Esophagus squamous epithelium (tissue), 5 donors: ENCODE results near the gene SALL1. TPM values are rescaled to one million over a fixed set of nuclear protein-coding genes. Genes with fewer than 3 reads are reported as not detected.
A peak's percentile ranks its signal among the peaks of the same experiment; 100 is the strongest.

Experiments used
- DNase-seq: peaks from one replicate; lab custom pipeline; 2025; lab: John Stamatoyannopoulos, UW
- H3K27ac ChIP-seq, 4 donors: fragments of 200-600 bp; sonication (generic); one replicate each; pipeline ENCODE4 v1.5.1; 2016 to 2019; ENCODE audit warnings: mild to moderate bottlenecking in 1 of 4
- H3K27me3 ChIP-seq, 4 donors: fragments of 200-600 bp; sonication (generic); 1 replicate in 3 of 4; 2 replicates in 1 of 4; pipeline versions ENCODE4 v1.5.1 to v1.6.0; 2017 to 2021; ENCODE audit warnings: antibody characterized with exemption in 1 of 4
- H3K36me3 ChIP-seq, 3 donors: fragments of 200-600 bp; sonication (generic); one replicate each; pipeline ENCODE4 v1.5.1; 2016 to 2019
- H3K4me1 ChIP-seq, 3 donors: fragments of 200-600 bp; sonication (generic); one replicate each; pipeline ENCODE4 v1.5.1; 2017 to 2019
- H3K4me3 ChIP-seq, 4 donors: fragments of 200-600 bp; sonication (generic); 1 replicate in 3 of 4; 2 replicates in 1 of 4; pipeline ENCODE4 v1.5.1; 2016 to 2019; ENCODE audit warnings: mild to moderate bottlenecking in 2 of 4, moderate library complexity in 1 of 4
- H3K9me3 ChIP-seq, 3 donors: fragments of 200-600 bp; sonication (generic); one replicate each; pipeline ENCODE4 v1.5.1; 2016 to 2019
- CTCF ChIP-seq, 6 experiments: fragments of 450-650 bp in 4 of 6; fragments of 200-600 bp in 2 of 6; sonication (generic) in 2 of 6; IDR thresholded peaks; one replicate each; pipeline ENCODE4 v1.5.1; 2016 to 2019; ENCODE audit warnings: antibody characterized with exemption in 6 of 6, mild to moderate bottlenecking in 4 of 6, moderate library complexity in 4 of 6
- POLR2A ChIP-seq, 4 donors: fragments of 450-650 bp; IDR thresholded peaks; one replicate each; pipeline ENCODE4 v1.6.1; 2017; ENCODE audit warnings: antibody characterized with exemption in 4 of 4, mild to moderate bottlenecking in 4 of 4, moderate library complexity in 3 of 4
- WGBS, 2 donors: methylation state at CpG; one replicate each; pipeline ENCODE4 v1.1.5; 2018; 5-methylcytosine and 5-hydroxymethylcytosine counted together
- intact Hi-C: fragments of 100-400 bp; cut with DNase I; formaldehyde crosslinking; loops from one replicate; pipeline ENCODE4 v1.15.0; 2022
- total RNA-seq, 4 donors: library from RNA; depleted of rRNA; stranded (reverse); fragments of >200 nt; gene quantifications; one replicate each; pipeline ENCODE4 v1.1.0, GENCODE V29; 2016
- donor health status: DM: yes; HTN: yes; CAD: no.

Gene SALL1
- total RNA-seq, 4 donors from 2014 or later, result 0.04 to 0.95 TPM; not detected in 2

GRCh38 chr16:51159865-51160264 lies 8.8 kb upstream of the SALL1 start:
- Histone ChIP-seq H3K4me1 (peaks cover 0 to 15% (median 13%) of the 10 kb centered on the region in 3 donors), H3K27ac (no peak overlapping the region), H3K9me3 (no peaks in the 10 kb centered on the region), H3K36me3 (no peaks in the 10 kb centered on the region), H3K27me3 (peaks cover 3 to 94% (median 10%) of the 10 kb centered on the region in 4 donors), H3K4me3 (no peak overlapping the region)
- TF ChIP-seq POLR2A (IDR thresholded peaks at IDR 0.05) (no peak), CTCF (IDR thresholded peaks at IDR 0.05) (no peak)
- intact Hi-C loops, result no loop called here
- DNase-seq, result no peak
- 61 to 68% methylated on average over 6 of the region's 6 CpGs for WGBS, 2 donors

GRCh38 chr16:51159296-51159695 lies 8.2 kb upstream of the SALL1 start:
- no peak overlapping the region for H3K27ac ChIP-seq
- H3K9me3 ChIP-seq, result no peaks in the 10 kb centered on the region
- peaks cover 0 to 21% (median 14%) of the 10 kb centered on the region in 3 donors for H3K4me1 ChIP-seq
- DNase-seq, result no peak
- TF ChIP-seq POLR2A (IDR thresholded peaks at IDR 0.05), result no peak
- no peak for TF ChIP-seq CTCF (IDR thresholded peaks at IDR 0.05)
- WGBS, 2 donors, result 72 to 74% methylated on average over 3 of the region's 3 CpGs
- H3K4me3 ChIP-seq, result no peak overlapping the region
- H3K27me3 ChIP-seq, result peaks cover 9 to 98% (median 12%) of the 10 kb centered on the region in 4 donors
- intact Hi-C loops, result no loop called here
- no peaks in the 10 kb centered on the region for H3K36me3 ChIP-seq

- no peaks in the 10 kb centered on the region for H3K9me3 ChIP-seq
- intact Hi-C loops, result no loop called here
- H3K36me3 ChIP-seq, result no peaks in the 10 kb centered on the region
- peaks cover 21 to 98% (median 23%) of the 10 kb centered on the region in 4 donors for H3K27me3 ChIP-seq
- WGBS, 2 donors, result 38 to 50% methylated on average over 2 of the region's 2 CpGs
- H3K4me1 ChIP-seq, result peaks cover 0 to 34% (median 20%) of the 10 kb centered on the region in 3 donors
- TF ChIP-seq POLR2A (IDR thresholded peaks at IDR 0.05) (no peak), CTCF (IDR thresholded peaks at IDR 0.05) (no peak)
- no peak overlapping the region for H3K4me3 ChIP-seq
- no peak for DNase-seq
- no peak overlapping the region for H3K27ac ChIP-seq
These were observed 6.6 kb upstream of the SALL1 start for GRCh38 chr16:51157698-51158097.

GRCh38 chr16:51156807-51157200 lies 5.7 kb upstream of the SALL1 start:
- H3K4me1 ChIP-seq, result peaks cover 5 to 43% (median 26%) of the 10 kb centered on the region in 3 donors
- WGBS, 2 donors, result 48 to 62% methylated on average over 2 of the region's 2 CpGs
- H3K4me3 ChIP-seq, result no peak overlapping the region
- H3K36me3 ChIP-seq, result no peaks in the 10 kb centered on the region
- H3K27ac ChIP-seq, result no peak overlapping the region
- no peak for TF ChIP-seq CTCF (IDR thresholded peaks at IDR 0.05)
- no peak for TF ChIP-seq POLR2A (IDR thresholded peaks at IDR 0.05)
- intact Hi-C loops, result no loop called here
- H3K9me3 ChIP-seq, result no peaks in the 10 kb centered on the region
- peaks cover 28 to 99% (median 30%) of the 10 kb centered on the region in 4 donors for H3K27me3 ChIP-seq
- no peak for DNase-seq

GRCh38 chr16:51155820-51156806 lies 5.0 kb upstream of the SALL1 start:
- no peak for TF ChIP-seq CTCF (IDR thresholded peaks at IDR 0.05)
- TF ChIP-seq POLR2A (IDR thresholded peaks at IDR 0.05), result no peak
- Histone ChIP-seq H3K27ac (no peak overlapping the region), H3K36me3 (no peaks in the 10 kb centered on the region), H3K9me3 (no peaks in the 10 kb centered on the region), H3K4me1 (peaks cover 12 to 50% (median 26%) of the 10 kb centered on the region in 3 donors), H3K27me3 (peaks cover 29 to 100% (median 30%) of the 10 kb centered on the region in 4 donors), H3K4me3 (peak overlapping the region in 2 of 4 donors; percentile 21 to 46)
- 11% methylated on average over 22 to 34 of the region's 59 CpGs for WGBS, 2 donors
- DNase-seq, result no peak
- intact Hi-C loops, result no loop called here
